Smooth muscle cell (in vitro differentiated cells): ENCODE data around the gene ZNF385A. TPM values are rescaled to one million over a fixed set of nuclear protein-coding genes. Genes with fewer than 3 reads are reported as not detected.

Experiments
- DNase-seq: peaks from one replicate; lab custom pipeline; 2025; ENCODE audit not compliant: unreplicated experiment; lab: John Stamatoyannopoulos, UW
- H2AFZ ChIP-seq: fragments of 200-600 bp; sonication (generic); 2 replicates; pipeline ENCODE4 v1.6.0; 2016; ENCODE audit warnings: antibody characterized with exemption, low read depth, mild to moderate bottlenecking
- H3F3A ChIP-seq: fragments of 200-600 bp; sonication (generic); 2 replicates; pipeline ENCODE4 v1.6.0; 2017; ENCODE audit warnings: antibody characterized with exemption, low read depth
- H3K27ac ChIP-seq: fragments of 200-600 bp; sonication (generic); 2 replicates; pipeline ENCODE4 v1.5.1; 2016; ENCODE audit warnings: low read depth, mild to moderate bottlenecking
- H3K27me3 ChIP-seq: fragments of 200-600 bp; sonication (generic); 2 replicates; pipeline ENCODE4 v1.6.1; 2016; ENCODE audit warnings: low read depth, mild to moderate bottlenecking
- H3K36me3 ChIP-seq: fragments of 200-600 bp; sonication (generic); 2 replicates; pipeline ENCODE4 v1.5.1; 2016; ENCODE audit warnings: low read depth
- H3K4me1 ChIP-seq: fragments of 200-600 bp; sonication (generic); 2 replicates; pipeline ENCODE4 v1.5.1; 2016; ENCODE audit warnings: low read depth
- H3K4me2 ChIP-seq: fragments of 200-600 bp; sonication (generic); 2 replicates; pipeline ENCODE4 v1.6.0; 2016; ENCODE audit warnings: mild to moderate bottlenecking
- H3K4me3 ChIP-seq: fragments of 200-600 bp; sonication (generic); 2 replicates; pipeline ENCODE4 v1.5.1; 2016; ENCODE audit warnings: mild to moderate bottlenecking
- H3K79me2 ChIP-seq: fragments of 200-600 bp; sonication (generic); 2 replicates; pipeline ENCODE4 v1.6.0; 2016; ENCODE audit warnings: low read depth, mild to moderate bottlenecking
- H3K9ac ChIP-seq: fragments of 200-600 bp; sonication (generic); 2 replicates; pipeline ENCODE4 v1.6.0; 2016; ENCODE audit warnings: low read depth
- H3K9me3 ChIP-seq: fragments of 200-600 bp; sonication (generic); replicated peaks from 2 replicates; pipeline ENCODE4 v1.5.1; 2016; ENCODE audit warnings: low read depth
- H4K20me1 ChIP-seq: fragments of 200-600 bp; sonication (generic); 2 replicates; pipeline ENCODE4 v1.6.0; 2016; ENCODE audit warnings: low read depth
- CTCF ChIP-seq: fragments of 200-600 bp; sonication (generic); IDR thresholded peaks from 2 replicates; pipeline ENCODE4 v1.5.1; 2017; ENCODE audit warnings: borderline replicate concordance, mild to moderate bottlenecking, antibody characterized with exemption; ENCODE audit not compliant: insufficient read depth, poor library complexity, severe bottlenecking
- WGBS: methylation state at CpG from one replicate; pipeline ENCODE4 v1.1.7; 2016; ENCODE audit warnings: low lambda C conversion rate; 5-methylcytosine and 5-hydroxymethylcytosine counted together
- polyA plus RNA-seq: library from polyadenylated mRNA; unstranded; fragments of >200 nt; fragmentation: Nextera tagmentation; extraction: Ambion mirVana; gene quantifications from 2 replicates; pipeline ENCODE4 v1.2.1, GENCODE V29; 2016
- total RNA-seq: library from RNA; depleted of rRNA; stranded (reverse); fragments of >200 nt; gene quantifications from 2 replicates; pipeline ENCODE4 v1.2.3, GENCODE V29; 2014

Gene ZNF385A
- total and polyA plus RNA-seq, 2 experiments from 2014 or later = 6.5 to 20.2 TPM

GRCh38 chr12:54398218-54398617 lies 13.7 kb upstream of the ZNF385A start:
- no peak overlapping the region for H3K4me3 ChIP-seq
- H3K27me3 ChIP-seq = no peaks in the 10 kb centered on the region
- H3K4me2 ChIP-seq = no peak overlapping the region
- H3K9me3 ChIP-seq = no peaks in the 10 kb centered on the region
- H3K79me2 ChIP-seq = no peaks in the 10 kb centered on the region
- DNase-seq = no peak
- H2AFZ ChIP-seq = no peak overlapping the region
- no peak overlapping the region for H3K9ac ChIP-seq
- H3K27ac ChIP-seq = no peak overlapping the region
- WGBS = 100% methylated on average over 2 of the region's 2 CpGs
- TF ChIP-seq CTCF = no peak
- peaks cover 8% of the 10 kb centered on the region for H3K4me1 ChIP-seq
- H4K20me1 ChIP-seq = peaks cover 13% of the 10 kb centered on the region
- peaks cover 11% of the 10 kb centered on the region for H3K36me3 ChIP-seq
- H3F3A ChIP-seq = peaks cover 37% of the 10 kb centered on the region

GRCh38 chr12:54397157-54397556 lies 12.6 kb upstream of the ZNF385A start:
- Histone ChIP-seq H2AFZ (no peak overlapping the region), H4K20me1 (peaks cover 13% of the 10 kb centered on the region), H3F3A (peaks cover 27% of the 10 kb centered on the region), H3K9ac (no peak overlapping the region), H3K36me3 (peaks cover 11% of the 10 kb centered on the region), H3K27me3 (no peaks in the 10 kb centered on the region), H3K4me3 (no peak overlapping the region), H3K9me3 (no peaks in the 10 kb centered on the region), H3K27ac (no peak overlapping the region), H3K79me2 (no peaks in the 10 kb centered on the region), H3K4me1 (peaks cover 8% of the 10 kb centered on the region), H3K4me2 (no peak overlapping the region)
- WGBS = 94% methylated on average over 1 of the region's 1 CpG
- no peak for DNase-seq
- TF ChIP-seq CTCF = no peak

DNA sequence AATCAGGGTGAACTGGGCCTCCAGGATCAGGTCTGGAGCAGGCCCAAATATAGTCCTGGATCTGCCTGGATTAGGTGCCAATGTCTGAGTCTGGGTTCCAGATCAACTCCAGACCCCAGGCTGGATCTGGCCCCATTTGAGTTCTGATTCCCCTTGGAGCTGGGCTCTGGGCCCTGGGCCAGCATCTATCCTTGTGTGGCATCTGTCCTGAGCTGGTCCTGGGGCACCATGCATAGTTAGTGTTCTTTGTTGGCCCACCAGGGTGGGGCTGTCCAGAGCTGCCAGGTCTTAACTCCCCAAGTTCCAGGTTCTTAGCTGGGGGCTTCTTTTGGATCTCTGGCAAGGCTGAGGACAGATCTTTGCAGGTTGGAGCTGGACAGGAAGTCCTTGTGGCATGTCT lies 11.0 kb upstream of the ZNF385A start:
- no peaks in the 10 kb centered on the region for H3K9me3 ChIP-seq
- H2AFZ ChIP-seq = no peak overlapping the region
- H3F3A ChIP-seq = peaks cover 12% of the 10 kb centered on the region
- H3K27ac ChIP-seq = no peak overlapping the region
- DNase-seq = no peak
- no peaks in the 10 kb centered on the region for H3K27me3 ChIP-seq
- H3K4me3 ChIP-seq = no peak overlapping the region
- TF ChIP-seq CTCF = no peak
- no peak overlapping the region for H3K9ac ChIP-seq
- peaks cover 13% of the 10 kb centered on the region for H4K20me1 ChIP-seq
- peaks cover 11% of the 10 kb centered on the region for H3K4me1 ChIP-seq
- H3K36me3 ChIP-seq = peaks cover 11% of the 10 kb centered on the region
- H3K4me2 ChIP-seq = no peak overlapping the region
- H3K79me2 ChIP-seq = no peaks in the 10 kb centered on the region

DNA sequence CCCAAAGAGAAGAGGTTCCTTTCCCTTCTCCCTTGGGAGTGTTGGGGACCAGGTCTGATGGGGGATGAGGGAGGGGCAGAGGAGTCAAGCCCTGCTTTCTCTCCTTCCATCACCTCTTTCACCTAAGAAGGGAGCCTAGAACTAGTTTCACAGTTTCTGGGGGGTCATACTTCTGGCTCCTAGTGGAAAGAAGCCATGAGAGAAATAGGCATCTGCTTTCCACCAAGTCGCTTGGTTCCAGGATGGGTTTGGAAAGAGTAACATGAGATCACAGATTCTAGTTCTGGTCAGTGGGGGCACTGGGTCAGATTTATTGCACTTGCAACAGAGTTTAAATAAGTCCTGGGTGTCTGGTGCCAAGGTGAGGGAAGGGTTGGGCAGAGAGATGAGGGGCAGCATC lies 10.5 kb upstream of the ZNF385A start:
- peaks cover 15% of the 10 kb centered on the region for H3K4me1 ChIP-seq
- H4K20me1 ChIP-seq = peaks cover 13% of the 10 kb centered on the region
- H3K9me3 ChIP-seq = no peaks in the 10 kb centered on the region
- no peak overlapping the region for H3K4me3 ChIP-seq
- TF ChIP-seq CTCF = no peak
- peaks cover 11% of the 10 kb centered on the region for H3K36me3 ChIP-seq
- no peaks in the 10 kb centered on the region for H3K27me3 ChIP-seq
- no peaks in the 10 kb centered on the region for H3K79me2 ChIP-seq
- no peak for DNase-seq
- H3F3A ChIP-seq = peaks cover 6% of the 10 kb centered on the region
- H3K9ac ChIP-seq = no peak overlapping the region
- no peak overlapping the region for H3K4me2 ChIP-seq
- no peak overlapping the region for H3K27ac ChIP-seq
- 92% methylated on average over 1 of the region's 1 CpG for WGBS
- no peak overlapping the region for H2AFZ ChIP-seq
